HEK293 (cell line): ENCODE measurements around the gene SOX5.

ENCODE experiments used
- CTCF ChIA-PET: fragments of 350-600 bp; formaldehyde crosslinking; extraction: SDS; loops from one replicate; lab custom pipeline; 2021; ENCODE audit warnings: antibody characterized with exemption; lab: Yijun Ruan, JAX
- POLR2A ChIA-PET: fragments of 300-600 bp; formaldehyde crosslinking; extraction: SDS; loops from one replicate; lab custom pipeline; 2020; ENCODE audit warnings: antibody characterized with exemption, inconsistent platforms; lab: Yijun Ruan, JAX
- H3K27ac ChIP-seq: fragments of 200-500 bp; sonication (Bioruptor generic); 2 replicates; pipeline ENCODE4 v1.5.1; 2014; ENCODE audit warnings: low read depth, low read length, control low read depth, inconsistent platforms; ENCODE audit errors: extremely low read depth
- H3K36me3 ChIP-seq, 2 experiments: fragments of 200-500 bp in 1 of 2; sonication (Bioruptor generic) in 1 of 2; 1 replicate in 1 of 2; 2 replicates in 1 of 2; pipeline ENCODE4 v1.5.1; 2014 to 2017; ENCODE audit warnings: inconsistent platforms in 2 of 2, low read length in 2 of 2; ENCODE audit not compliant: control insufficient read depth in 2 of 2, insufficient read depth in 1 of 2
- H3K4me1 ChIP-seq: fragments of 200-500 bp; sonication (Bioruptor generic); 2 replicates; pipeline ENCODE4 v1.5.1; 2014; ENCODE audit warnings: mild to moderate bottlenecking, low read length, inconsistent platforms; ENCODE audit not compliant: control insufficient read depth, insufficient read depth
- H3K4me3 ChIP-seq: 2 replicates; pipeline ENCODE4 v1.5.1; 2011; ENCODE audit warnings: low read depth, mild to moderate bottlenecking, control low read depth, low read length, moderate library complexity
- H3K9me3 ChIP-seq: fragments of 200-500 bp; sonication (Bioruptor generic); 2 replicates; pipeline ENCODE4 v1.5.1; 2014; ENCODE audit warnings: low read depth, low read length, inconsistent platforms; ENCODE audit not compliant: control insufficient read depth, insufficient read depth
- KLF7 ChIP-seq: fragments of 450-650 bp; formaldehyde crosslinking; IDR thresholded peaks from 2 replicates; pipeline ENCODE4 v1.5.1; 2016; ENCODE audit warnings: missing biosample characterization, missing genetic modification characterization, borderline replicate concordance
- PRDM1 ChIP-seq: fragments of 450-650 bp; formaldehyde crosslinking; IDR thresholded peaks from 2 replicates; pipeline ENCODE4; 2016; ENCODE audit warnings: missing biosample characterization, missing genetic modification characterization
- ZIC2 ChIP-seq: fragments of 450-650 bp; formaldehyde crosslinking; IDR thresholded peaks from 2 replicates; pipeline ENCODE4 v1.5.1; 2016; ENCODE audit warnings: missing biosample characterization, missing genetic modification characterization
- ZNF184 ChIP-seq: fragments of 450-650 bp; IDR thresholded peaks from 2 replicates; pipeline ENCODE4 v1.5.1; 2018; ENCODE audit warnings: missing biosample characterization, mild to moderate bottlenecking, missing genetic modification characterization
- ZNF266 ChIP-seq: fragments of 450-650 bp; formaldehyde crosslinking; IDR thresholded peaks from 2 replicates; pipeline ENCODE4 v1.5.1; 2016; ENCODE audit warnings: missing biosample characterization, missing genetic modification characterization, low read depth
- ZNF624 ChIP-seq: fragments of 450-650 bp; formaldehyde crosslinking; IDR thresholded peaks from 2 replicates; pipeline ENCODE4 v1.5.1; 2017; ENCODE audit warnings: missing biosample characterization, missing genetic modification characterization
- ZNF626 ChIP-seq: fragments of 450-650 bp; sonication (Bioruptor Pico); formaldehyde crosslinking; IDR thresholded peaks from 2 replicates; pipeline ENCODE4 v1.5.1; 2018; ENCODE audit warnings: missing biosample characterization, missing genetic modification characterization, inconsistent platforms
- ZNF658 ChIP-seq: fragments of 450-650 bp; formaldehyde crosslinking; IDR thresholded peaks from 2 replicates; pipeline ENCODE4; 2016; ENCODE audit warnings: missing biosample characterization, missing genetic modification characterization
- TF ChIP-seq, protein P1 (sequence below): fragments of 450-650 bp; formaldehyde crosslinking; IDR thresholded peaks from 2 replicates; pipeline ENCODE4 v1.5.1; 2016; ENCODE audit warnings: missing biosample characterization, missing genetic modification characterization
- TF ChIP-seq, protein P2 (sequence below): fragments of 450-650 bp; formaldehyde crosslinking; IDR thresholded peaks from 2 replicates; pipeline ENCODE4 v1.5.1; 2016; ENCODE audit warnings: missing biosample characterization, missing genetic modification characterization
- TF ChIP-seq, protein P3 (sequence below): fragments of 450-650 bp; formaldehyde crosslinking; conservative IDR thresholded peaks from 2 replicates; pipeline ENCODE4 v1.5.1; 2016; ENCODE audit warnings: low read depth, missing biosample characterization, missing genetic modification characterization
- TF ChIP-seq, protein P4 (sequence below): fragments of 450-650 bp; formaldehyde crosslinking; IDR thresholded peaks from 2 replicates; pipeline ENCODE4 v1.5.1; 2016; ENCODE audit warnings: missing biosample characterization, missing genetic modification characterization
- TF ChIP-seq, protein P5 (sequence below): fragments of 450-650 bp; formaldehyde crosslinking; IDR thresholded peaks from 2 replicates; pipeline ENCODE4 v1.5.1; 2016; ENCODE audit warnings: missing biosample characterization, missing genetic modification characterization, borderline replicate concordance

The SOX5 gene

DNA sequence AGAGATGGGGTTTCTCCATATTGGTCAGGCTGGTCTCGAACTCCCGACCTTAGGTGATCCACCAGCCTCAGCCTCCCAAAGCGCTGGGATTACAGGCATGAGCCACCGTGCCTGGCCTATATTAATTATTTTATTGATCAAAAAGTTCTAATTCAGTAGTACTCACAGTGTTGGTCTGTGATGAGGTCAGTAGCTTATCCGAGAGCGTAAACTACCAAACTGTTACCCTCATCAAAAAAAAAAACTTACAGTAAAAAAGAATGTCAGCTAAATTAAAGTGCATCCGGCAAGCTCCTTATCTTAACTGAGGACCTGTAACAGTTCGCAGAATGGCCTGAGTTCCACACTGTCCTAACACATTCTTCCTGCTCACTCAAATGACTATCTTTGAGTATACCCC lies 228.2 kb downstream of the SOX5 start (continued):
- no peak for TF ChIP-seq ZIC2 (tag by site-specific recombination)
- TF ChIP-seq, protein P1, sequence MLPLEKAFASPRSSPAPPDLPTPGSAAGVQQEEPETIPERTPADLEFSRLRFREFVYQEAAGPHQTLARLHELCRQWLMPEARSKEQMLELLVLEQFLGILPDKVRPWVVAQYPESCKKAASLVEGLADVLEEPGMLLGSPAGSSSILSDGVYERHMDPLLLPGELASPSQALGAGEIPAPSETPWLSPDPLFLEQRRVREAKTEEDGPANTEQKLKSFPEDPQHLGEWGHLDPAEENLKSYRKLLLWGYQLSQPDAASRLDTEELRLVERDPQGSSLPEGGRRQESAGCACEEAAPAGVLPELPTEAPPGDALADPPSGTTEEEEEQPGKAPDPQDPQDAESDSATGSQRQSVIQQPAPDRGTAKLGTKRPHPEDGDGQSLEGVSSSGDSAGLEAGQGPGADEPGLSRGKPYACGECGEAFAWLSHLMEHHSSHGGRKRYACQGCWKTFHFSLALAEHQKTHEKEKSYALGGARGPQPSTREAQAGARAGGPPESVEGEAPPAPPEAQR (tag by site-specific recombination) = no peak
- no peak for TF ChIP-seq ZNF658

- ChIA-PET POLR2A (no interaction called here), CTCF (no interaction called here)
- Histone ChIP-seq H3K4me1 (no peaks in the 10 kb centered on the region), H3K36me3 (no peaks in the 10 kb centered on the region), H3K4me3 (no peak overlapping the region), H3K27ac (no peak overlapping the region), H3K9me3 (no peaks in the 10 kb centered on the region)
- TF ChIP-seq KLF7 (tag by site-specific recombination) (no peak), ZNF266 (no peak), ZNF184 (tag by site-specific recombination) (no peak), ZNF626 (tag by site-specific recombination) (no peak), PRDM1 (tag by site-specific recombination) (no peak), ZNF624 (tag by site-specific recombination) (no peak)
- TF ChIP-seq, protein P2, sequence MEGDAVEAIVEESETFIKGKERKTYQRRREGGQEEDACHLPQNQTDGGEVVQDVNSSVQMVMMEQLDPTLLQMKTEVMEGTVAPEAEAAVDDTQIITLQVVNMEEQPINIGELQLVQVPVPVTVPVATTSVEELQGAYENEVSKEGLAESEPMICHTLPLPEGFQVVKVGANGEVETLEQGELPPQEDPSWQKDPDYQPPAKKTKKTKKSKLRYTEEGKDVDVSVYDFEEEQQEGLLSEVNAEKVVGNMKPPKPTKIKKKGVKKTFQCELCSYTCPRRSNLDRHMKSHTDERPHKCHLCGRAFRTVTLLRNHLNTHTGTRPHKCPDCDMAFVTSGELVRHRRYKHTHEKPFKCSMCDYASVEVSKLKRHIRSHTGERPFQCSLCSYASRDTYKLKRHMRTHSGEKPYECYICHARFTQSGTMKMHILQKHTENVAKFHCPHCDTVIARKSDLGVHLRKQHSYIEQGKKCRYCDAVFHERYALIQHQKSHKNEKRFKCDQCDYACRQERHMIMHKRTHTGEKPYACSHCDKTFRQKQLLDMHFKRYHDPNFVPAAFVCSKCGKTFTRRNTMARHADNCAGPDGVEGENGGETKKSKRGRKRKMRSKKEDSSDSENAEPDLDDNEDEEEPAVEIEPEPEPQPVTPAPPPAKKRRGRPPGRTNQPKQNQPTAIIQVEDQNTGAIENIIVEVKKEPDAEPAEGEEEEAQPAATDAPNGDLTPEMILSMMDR (tag by site-specific recombination) = no peak
- TF ChIP-seq, protein P3, sequence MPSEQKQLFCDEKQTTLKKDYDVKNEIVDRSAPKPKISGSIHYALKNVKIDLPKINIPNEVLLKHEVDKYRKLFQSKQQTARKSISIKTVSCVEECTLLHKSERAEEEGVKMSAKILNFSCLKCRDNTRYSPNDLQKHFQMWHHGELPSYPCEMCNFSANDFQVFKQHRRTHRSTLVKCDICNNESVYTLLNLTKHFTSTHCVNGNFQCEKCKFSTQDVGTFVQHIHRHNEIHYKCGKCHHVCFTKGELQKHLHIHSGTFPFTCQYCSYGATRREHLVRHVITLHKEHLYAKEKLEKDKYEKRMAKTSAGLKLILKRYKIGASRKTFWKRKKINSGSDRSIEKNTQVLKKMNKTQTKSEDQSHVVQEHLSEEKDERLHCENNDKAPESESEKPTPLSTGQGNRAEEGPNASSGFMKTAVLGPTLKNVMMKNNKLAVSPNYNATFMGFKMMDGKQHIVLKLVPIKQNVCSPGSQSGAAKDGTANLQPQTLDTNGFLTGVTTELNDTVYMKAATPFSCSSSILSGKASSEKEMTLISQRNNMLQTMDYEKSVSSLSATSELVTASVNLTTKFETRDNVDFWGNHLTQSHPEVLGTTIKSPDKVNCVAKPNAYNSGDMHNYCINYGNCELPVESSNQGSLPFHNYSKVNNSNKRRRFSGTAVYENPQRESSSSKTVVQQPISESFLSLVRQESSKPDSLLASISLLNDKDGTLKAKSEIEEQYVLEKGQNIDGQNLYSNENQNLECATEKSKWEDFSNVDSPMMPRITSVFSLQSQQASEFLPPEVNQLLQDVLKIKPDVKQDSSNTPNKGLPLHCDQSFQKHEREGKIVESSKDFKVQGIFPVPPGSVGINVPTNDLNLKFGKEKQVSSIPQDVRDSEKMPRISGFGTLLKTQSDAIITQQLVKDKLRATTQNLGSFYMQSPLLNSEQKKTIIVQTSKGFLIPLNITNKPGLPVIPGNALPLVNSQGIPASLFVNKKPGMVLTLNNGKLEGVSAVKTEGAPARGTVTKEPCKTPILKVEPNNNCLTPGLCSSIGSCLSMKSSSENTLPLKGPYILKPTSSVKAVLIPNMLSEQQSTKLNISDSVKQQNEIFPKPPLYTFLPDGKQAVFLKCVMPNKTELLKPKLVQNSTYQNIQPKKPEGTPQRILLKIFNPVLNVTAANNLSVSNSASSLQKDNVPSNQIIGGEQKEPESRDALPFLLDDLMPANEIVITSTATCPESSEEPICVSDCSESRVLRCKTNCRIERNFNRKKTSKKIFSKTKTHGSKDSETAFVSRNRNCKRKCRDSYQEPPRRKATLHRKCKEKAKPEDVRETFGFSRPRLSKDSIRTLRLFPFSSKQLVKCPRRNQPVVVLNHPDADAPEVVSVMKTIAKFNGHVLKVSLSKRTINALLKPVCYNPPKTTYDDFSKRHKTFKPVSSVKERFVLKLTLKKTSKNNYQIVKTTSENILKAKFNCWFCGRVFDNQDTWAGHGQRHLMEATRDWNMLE = no peak
- TF ChIP-seq, protein P4, sequence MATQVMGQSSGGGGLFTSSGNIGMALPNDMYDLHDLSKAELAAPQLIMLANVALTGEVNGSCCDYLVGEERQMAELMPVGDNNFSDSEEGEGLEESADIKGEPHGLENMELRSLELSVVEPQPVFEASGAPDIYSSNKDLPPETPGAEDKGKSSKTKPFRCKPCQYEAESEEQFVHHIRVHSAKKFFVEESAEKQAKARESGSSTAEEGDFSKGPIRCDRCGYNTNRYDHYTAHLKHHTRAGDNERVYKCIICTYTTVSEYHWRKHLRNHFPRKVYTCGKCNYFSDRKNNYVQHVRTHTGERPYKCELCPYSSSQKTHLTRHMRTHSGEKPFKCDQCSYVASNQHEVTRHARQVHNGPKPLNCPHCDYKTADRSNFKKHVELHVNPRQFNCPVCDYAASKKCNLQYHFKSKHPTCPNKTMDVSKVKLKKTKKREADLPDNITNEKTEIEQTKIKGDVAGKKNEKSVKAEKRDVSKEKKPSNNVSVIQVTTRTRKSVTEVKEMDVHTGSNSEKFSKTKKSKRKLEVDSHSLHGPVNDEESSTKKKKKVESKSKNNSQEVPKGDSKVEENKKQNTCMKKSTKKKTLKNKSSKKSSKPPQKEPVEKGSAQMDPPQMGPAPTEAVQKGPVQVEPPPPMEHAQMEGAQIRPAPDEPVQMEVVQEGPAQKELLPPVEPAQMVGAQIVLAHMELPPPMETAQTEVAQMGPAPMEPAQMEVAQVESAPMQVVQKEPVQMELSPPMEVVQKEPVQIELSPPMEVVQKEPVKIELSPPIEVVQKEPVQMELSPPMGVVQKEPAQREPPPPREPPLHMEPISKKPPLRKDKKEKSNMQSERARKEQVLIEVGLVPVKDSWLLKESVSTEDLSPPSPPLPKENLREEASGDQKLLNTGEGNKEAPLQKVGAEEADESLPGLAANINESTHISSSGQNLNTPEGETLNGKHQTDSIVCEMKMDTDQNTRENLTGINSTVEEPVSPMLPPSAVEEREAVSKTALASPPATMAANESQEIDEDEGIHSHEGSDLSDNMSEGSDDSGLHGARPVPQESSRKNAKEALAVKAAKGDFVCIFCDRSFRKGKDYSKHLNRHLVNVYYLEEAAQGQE (tag by site-specific recombination) = no peak
- TF ChIP-seq, protein P1 (tag by site-specific recombination) = no peak
- TF ChIP-seq, protein P5, sequence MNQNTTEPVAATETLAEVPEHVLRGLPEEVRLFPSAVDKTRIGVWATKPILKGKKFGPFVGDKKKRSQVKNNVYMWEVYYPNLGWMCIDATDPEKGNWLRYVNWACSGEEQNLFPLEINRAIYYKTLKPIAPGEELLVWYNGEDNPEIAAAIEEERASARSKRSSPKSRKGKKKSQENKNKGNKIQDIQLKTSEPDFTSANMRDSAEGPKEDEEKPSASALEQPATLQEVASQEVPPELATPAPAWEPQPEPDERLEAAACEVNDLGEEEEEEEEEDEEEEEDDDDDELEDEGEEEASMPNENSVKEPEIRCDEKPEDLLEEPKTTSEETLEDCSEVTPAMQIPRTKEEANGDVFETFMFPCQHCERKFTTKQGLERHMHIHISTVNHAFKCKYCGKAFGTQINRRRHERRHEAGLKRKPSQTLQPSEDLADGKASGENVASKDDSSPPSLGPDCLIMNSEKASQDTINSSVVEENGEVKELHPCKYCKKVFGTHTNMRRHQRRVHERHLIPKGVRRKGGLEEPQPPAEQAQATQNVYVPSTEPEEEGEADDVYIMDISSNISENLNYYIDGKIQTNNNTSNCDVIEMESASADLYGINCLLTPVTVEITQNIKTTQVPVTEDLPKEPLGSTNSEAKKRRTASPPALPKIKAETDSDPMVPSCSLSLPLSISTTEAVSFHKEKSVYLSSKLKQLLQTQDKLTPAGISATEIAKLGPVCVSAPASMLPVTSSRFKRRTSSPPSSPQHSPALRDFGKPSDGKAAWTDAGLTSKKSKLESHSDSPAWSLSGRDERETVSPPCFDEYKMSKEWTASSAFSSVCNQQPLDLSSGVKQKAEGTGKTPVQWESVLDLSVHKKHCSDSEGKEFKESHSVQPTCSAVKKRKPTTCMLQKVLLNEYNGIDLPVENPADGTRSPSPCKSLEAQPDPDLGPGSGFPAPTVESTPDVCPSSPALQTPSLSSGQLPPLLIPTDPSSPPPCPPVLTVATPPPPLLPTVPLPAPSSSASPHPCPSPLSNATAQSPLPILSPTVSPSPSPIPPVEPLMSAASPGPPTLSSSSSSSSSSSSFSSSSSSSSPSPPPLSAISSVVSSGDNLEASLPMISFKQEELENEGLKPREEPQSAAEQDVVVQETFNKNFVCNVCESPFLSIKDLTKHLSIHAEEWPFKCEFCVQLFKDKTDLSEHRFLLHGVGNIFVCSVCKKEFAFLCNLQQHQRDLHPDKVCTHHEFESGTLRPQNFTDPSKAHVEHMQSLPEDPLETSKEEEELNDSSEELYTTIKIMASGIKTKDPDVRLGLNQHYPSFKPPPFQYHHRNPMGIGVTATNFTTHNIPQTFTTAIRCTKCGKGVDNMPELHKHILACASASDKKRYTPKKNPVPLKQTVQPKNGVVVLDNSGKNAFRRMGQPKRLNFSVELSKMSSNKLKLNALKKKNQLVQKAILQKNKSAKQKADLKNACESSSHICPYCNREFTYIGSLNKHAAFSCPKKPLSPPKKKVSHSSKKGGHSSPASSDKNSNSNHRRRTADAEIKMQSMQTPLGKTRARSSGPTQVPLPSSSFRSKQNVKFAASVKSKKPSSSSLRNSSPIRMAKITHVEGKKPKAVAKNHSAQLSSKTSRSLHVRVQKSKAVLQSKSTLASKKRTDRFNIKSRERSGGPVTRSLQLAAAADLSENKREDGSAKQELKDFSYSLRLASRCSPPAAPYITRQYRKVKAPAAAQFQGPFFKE (tag by site-specific recombination) = no peak
Measured at GRCh38 chr12:23719493-23719892, 230.0 kb downstream of the SOX5 start.
